Adipose tissue (tissue), 3 donors: ENCODE measurements around the gene NRDE2. TPM values are rescaled to one million over a fixed set of nuclear protein-coding genes. Genes with fewer than 3 reads are reported as not detected.
"Not testable (repeated sequence)": the region's sequence is repeated elsewhere in the genome, so short reads cannot be mapped to it uniquely, and the experiment has no call there.

Experiments used
- H3K27ac ChIP-seq: one replicate; pipeline ENCODE4 v1.5.1; 2013; ENCODE audit warnings: low read depth, low read length
- WGBS, 3 donors: extraction: QIAGEN DNeasy Blood & Tissue Kit; methylation state at CpG; one replicate each; pipeline ENCODE4 v1.1.7; 2013; 5-methylcytosine and 5-hydroxymethylcytosine counted together
- polyA plus RNA-seq, 3 donors: library from polyadenylated mRNA; stranded (reverse); fragments of 200-250 nt; gene quantifications; one replicate each; pipeline ENCODE4 v1.2.3, GENCODE V29; 2013
- donor health status: healthy with polysubstance abuse.
- donor health status: Bipolar disorder and iron deficiency.
- donor health status: healthy.

NRDE2 gene
- polyA plus RNA-seq, 3 donors: 3.5 to 5.9 (median 5.6) TPM

GRCh38 chr14:90247441-90247840, 84.3 kb downstream of the NRDE2 start:
- H3K27ac ChIP-seq: not testable (repeated sequence)
- 76 to 92% (median 86%) methylated on average over 10 of the region's 10 CpGs for WGBS, 3 donors

- no peak overlapping the region for H3K27ac ChIP-seq
- WGBS, 3 donors: 70 to 85% (median 75%) methylated on average over 4 of the region's 4 CpGs
Measured at GRCh38 chr14:90246936-90247335, 84.8 kb downstream of the NRDE2 start.

- no peak overlapping the region for H3K27ac ChIP-seq
Measured at GRCh38 chr14:90242444-90242843, 89.3 kb downstream of the NRDE2 start.

GRCh38 chr14:90239139-90239538, 92.6 kb downstream of the NRDE2 start:
- H3K27ac ChIP-seq: no peak overlapping the region
- WGBS, 3 donors: 78 to 82% (median 79%) methylated on average over 3 of the region's 3 CpGs

GRCh38 chr14:90235179-90235976, 96.4 kb downstream of the NRDE2 start:
- 12 to 20% (median 16%) methylated on average over 25 of the region's 25 CpGs for WGBS, 3 donors
- no peak overlapping the region for H3K27ac ChIP-seq

GRCh38 chr14:90229942-90230341, 101.8 kb downstream of the NRDE2 start:
- H3K27ac ChIP-seq: not testable (repeated sequence)
- WGBS, 3 donors: 98 to 100% (median 99%) methylated on average over 1 of the region's 1 CpG

- 80 to 85% (median 83%) methylated on average over 4 of the region's 4 CpGs for WGBS, 3 donors
Measured at GRCh38 chr14:90228478-90228877, 103.3 kb downstream of the NRDE2 start.

More at GRCh38 chr14:90228478-90228877, 103.3 kb downstream of the NRDE2 start:
- H3K27ac ChIP-seq: no peak overlapping the region

Other genes with a start within 250 kb of the NRDE2 start
- gene PSMC1, start 75.4 kb downstream of the NRDE2 start, polyA plus RNA-seq: 100 to 1,000 TPM in 2 of 3 donors, 10 to 100 TPM in 1; 78.7 to 145 (median 119) TPM
- 100 to 1,000 TPM; 170 to 442 (median 252) TPM for gene CALM1, start 65.1 kb upstream of the NRDE2 start, polyA plus RNA-seq